ENCODE measurements around the gene MED29.

DNA sequence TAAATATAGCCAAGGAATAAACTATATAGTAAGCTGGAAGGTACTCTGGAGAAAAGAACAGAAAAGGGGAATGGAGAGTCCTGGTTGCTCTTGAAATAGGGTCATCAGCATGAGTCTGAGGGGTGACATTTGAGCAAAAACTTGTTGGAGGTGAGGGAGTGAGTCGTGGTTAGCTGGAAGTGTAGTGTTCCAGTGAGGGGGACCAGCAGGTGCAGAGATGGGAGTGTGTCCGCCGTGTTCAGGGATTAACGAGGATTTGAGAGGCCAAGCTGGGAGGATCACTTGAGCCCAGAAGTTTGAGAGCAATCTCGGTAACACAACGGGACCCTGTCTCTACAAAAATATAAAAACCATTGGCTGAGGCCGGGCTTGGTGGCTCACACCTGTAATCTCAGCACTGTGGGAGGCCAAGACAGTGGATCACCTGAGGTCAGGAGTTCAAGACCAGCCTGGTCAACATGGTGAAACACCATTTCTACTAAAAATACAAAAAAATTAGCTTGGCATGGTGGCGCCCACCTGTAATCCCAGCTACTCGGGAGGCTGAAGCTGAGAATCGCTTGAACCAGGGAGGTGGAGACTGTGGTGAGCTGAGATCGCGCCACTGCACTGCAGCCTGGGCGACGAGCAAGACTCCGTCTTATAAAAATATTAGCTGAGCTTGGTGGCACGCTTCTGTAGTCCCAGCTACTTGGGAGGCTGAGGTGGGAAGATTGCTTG is 55.3 kb downstream of the MED29 start:
- TF ChIP-seq, protein P1, sequence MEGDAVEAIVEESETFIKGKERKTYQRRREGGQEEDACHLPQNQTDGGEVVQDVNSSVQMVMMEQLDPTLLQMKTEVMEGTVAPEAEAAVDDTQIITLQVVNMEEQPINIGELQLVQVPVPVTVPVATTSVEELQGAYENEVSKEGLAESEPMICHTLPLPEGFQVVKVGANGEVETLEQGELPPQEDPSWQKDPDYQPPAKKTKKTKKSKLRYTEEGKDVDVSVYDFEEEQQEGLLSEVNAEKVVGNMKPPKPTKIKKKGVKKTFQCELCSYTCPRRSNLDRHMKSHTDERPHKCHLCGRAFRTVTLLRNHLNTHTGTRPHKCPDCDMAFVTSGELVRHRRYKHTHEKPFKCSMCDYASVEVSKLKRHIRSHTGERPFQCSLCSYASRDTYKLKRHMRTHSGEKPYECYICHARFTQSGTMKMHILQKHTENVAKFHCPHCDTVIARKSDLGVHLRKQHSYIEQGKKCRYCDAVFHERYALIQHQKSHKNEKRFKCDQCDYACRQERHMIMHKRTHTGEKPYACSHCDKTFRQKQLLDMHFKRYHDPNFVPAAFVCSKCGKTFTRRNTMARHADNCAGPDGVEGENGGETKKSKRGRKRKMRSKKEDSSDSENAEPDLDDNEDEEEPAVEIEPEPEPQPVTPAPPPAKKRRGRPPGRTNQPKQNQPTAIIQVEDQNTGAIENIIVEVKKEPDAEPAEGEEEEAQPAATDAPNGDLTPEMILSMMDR (IDR thresholded peaks at IDR 0.05) = no peak
- no peak for TF ChIP-seq EP300 (IDR thresholded peaks at IDR 0.05)
- no peak for TF ChIP-seq POLR2A (IDR thresholded peaks at IDR 0.05)

Measured in tibial nerve (tissue), 4 donors.